CD4-positive, alpha-beta T cell treated with Interleukin-12 subunit alpha and Interleukin-12 subunit beta, for 1 hour (primary cell): ENCODE results near the gene PRB3.
A peak's percentile ranks its signal among the peaks of the same experiment; 100 is the strongest.

Experiments
- DNase-seq: peaks from one replicate; pipeline ENCODE4 v3.0.0-alpha.2; 2020

PRB3 gene

DNA sequence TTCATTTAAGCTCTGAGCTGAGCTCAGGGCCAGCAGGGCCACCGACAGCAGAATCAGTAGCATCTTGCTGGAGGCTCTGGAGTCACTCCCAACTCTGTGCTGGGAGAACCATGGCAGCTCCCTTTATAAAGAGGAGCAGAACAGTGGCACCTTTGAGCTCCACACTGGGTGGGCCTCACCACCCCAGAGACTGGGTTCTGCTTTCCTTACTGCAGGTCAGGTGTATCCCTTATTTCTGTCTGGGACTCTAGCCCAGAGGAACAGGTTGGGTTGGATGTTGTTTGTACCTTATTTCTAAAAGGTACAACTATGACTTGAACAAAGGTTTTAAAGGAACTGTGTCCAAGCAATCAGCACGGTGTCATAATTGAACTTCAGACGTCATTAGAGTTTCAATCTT, at the start of gene PRB3:
Gene PRB3 (minus strand): TSS at position 101 of the 400 bp plus-strand sequence. CDS start 38 bp downstream, at position 63.
- DNase-seq, result no peak

DNA sequence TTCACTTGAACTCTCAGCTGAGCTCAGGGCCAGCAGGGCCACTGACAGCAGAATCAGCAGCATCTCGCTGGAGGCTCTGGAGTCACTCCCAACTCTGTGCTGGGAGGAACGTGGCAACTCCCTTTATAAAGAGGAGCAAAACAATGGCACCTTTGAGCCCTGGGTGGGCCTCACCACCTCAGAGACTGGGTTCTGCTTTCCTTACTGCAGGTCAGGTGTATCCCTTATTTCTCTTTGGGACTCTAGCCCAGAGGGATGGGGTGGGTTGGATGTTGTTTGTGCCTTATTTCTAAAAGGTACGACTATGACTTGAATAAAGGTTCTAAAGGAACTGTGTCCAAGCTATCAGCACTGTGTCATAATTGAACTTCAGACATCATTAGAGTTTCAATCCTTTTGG, 40.8 kb upstream of the PRB3 start, which contains the start of gene PRB4:
Gene PRB4 (minus strand): TSS at position 101 of the 400 bp plus-strand sequence. CDS start 38 bp downstream, at position 63.
- DNase-seq, result no peak

DNA sequence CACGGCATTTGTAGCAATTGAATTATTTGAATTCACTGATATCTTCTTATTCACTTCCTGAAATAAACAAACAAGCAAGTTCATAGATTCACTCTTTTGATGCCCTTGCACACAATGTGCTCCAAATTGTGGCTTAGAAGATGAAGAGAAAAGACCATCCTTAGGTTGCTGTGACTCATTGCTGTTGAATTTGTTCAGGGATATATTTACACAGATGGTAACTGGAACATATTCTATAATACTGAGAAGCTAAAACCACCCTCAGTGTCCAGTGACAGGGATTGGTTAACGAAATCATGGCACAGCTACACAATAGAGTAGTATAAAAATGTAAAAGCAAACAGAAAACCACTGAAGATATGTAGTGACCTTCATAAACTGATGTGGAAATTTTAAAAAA, 37.6 kb upstream of the PRB3 start:
- DNase-seq, result no peak

GRCh38 chr12:11273449-11273848, 3.9 kb upstream of the PRB3 start:
- DNase-seq, result no peak

DNA sequence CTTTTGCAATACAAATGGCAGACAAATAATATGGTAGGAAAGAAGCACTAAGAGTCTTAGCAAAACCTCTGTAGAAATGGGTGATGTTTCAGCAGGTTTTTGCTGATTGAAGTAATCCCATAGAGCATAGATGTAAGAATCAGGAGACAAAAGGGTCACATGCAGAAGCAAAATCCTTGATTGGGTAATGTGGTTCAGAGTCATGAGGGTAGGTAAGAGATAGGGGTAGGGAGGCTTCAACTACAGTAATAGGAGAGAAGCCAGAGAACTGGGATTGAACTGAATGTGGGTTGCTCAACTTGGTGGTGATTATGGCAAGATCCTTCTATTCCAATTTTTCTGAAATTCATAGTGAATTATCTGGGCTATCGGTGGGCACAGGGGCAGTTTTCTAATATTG, 5.0 kb downstream of the PRB3 start:
- no peak for DNase-seq

DNA sequence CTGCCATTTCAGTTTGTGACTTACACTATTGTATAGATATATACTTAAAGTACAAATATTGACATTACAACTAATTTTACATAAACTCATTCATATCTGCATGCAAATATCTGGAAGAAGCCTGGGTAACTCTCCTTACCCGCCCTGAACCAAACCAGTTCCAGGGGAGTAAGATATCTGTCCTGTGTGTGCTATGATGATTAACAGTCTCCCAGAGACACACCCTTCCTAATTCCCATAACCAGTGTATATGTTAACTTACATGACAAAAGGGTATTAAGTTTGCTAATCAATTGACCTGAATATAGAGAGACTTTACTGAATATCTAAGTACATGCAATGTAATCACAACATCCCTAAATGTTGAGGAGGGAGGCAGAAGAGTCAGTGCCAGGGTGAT, 23.0 kb downstream of the PRB3 start:
- no peak for DNase-seq

GRCh38 chr12:11242656-11243055, 26.9 kb downstream of the PRB3 start:
- DNase-seq, result no peak

GRCh38 chr12:11240348-11240930, 29.1 kb downstream of the PRB3 start:
- DNase-seq, result no peak

GRCh38 chr12:11238275-11238674, 31.2 kb downstream of the PRB3 start:
- no peak for DNase-seq

DNA sequence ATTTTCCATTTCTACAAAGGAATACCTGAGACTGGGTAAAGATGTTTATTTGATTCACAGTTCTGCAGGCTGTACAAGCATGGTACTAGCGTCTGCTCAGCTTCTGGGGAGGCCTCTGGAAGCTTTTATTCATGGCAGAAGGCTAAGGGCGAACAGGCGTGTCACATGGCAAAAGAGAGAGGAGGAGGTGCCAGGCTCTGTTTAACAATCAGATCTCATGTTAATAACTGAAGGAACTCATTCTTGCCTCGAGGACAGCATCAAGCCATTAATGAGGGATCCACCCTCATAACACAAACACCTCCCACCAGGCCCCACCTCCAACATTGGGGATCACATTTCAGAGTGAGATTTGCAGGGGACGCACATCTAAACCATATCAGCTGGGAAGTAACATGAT, 36.0 kb downstream of the PRB3 start:
- no peak for DNase-seq

GRCh38 chr12:11228296-11228879, 41.1 kb downstream of the PRB3 start:
- DNase-seq, result peak; percentile 39

- DNase-seq, result no peak
Measured at GRCh38 chr12:11227373-11227772, 42.1 kb downstream of the PRB3 start.
